GM08714 (cell line): ENCODE data around the gene FMNL1.

ENCODE experiments used
- H3K4me3 ChIP-seq: fragments of 200-500 bp; sonication (Bioruptor generic); 2 replicates; pipeline ENCODE4 v1.5.1; 2014; ENCODE audit warnings: mild to moderate bottlenecking, low read length, inconsistent platforms
- ZNF274 ChIP-seq: IDR thresholded peaks from 2 replicates; pipeline ENCODE4 v1.6.1; 2012; ENCODE audit warnings: mild to moderate bottlenecking, low read depth, low read length

The FMNL1 gene

GRCh38 chr17:45221081-45222013 lies at the start of gene FMNL1:
Gene FMNL1 (plus strand): TSS chr17:45221885. CDS start chr17:45222125, 240 bp downstream.
- no peak for TF ChIP-seq ZNF274
- peak within 1 kb of the TSS; percentile 76 for H3K4me3 ChIP-seq

GRCh38 chr17:45172232-45172540 lies 49.5 kb upstream of the FMNL1 start:
- no peak for TF ChIP-seq ZNF274
- no peak overlapping the region for H3K4me3 ChIP-seq

- peak overlapping the region; percentile 0; the same call in 1 of the 2 replicates for H3K4me3 ChIP-seq
These were observed 49.0 kb upstream of the FMNL1 start for GRCh38 chr17:45172541-45173286.

GRCh38 chr17:45175759-45176115 lies 45.9 kb upstream of the FMNL1 start:
- H3K4me3 ChIP-seq: no peak overlapping the region
- no peak for TF ChIP-seq ZNF274

More at GRCh38 chr17:45172541-45173286, 49.0 kb upstream of the FMNL1 start:
- no peak for TF ChIP-seq ZNF274

GRCh38 chr17:45177563-45177962 lies 44.1 kb upstream of the FMNL1 start:
- H3K4me3 ChIP-seq: no peak overlapping the region
- no peak for TF ChIP-seq ZNF274

- H3K4me3 ChIP-seq: no peak overlapping the region
- no peak for TF ChIP-seq ZNF274
These were observed 37.5 kb upstream of the FMNL1 start for GRCh38 chr17:45184144-45184543.

- no peak for TF ChIP-seq ZNF274
- H3K4me3 ChIP-seq: no peak overlapping the region
These were observed 34.8 kb upstream of the FMNL1 start for GRCh38 chr17:45186801-45187354.

GRCh38 chr17:45189009-45189408 lies 32.7 kb upstream of the FMNL1 start:
- TF ChIP-seq ZNF274: no peak

GRCh38 chr17:45190503-45191255 lies 31.0 kb upstream of the FMNL1 start:
- no peak overlapping the region for H3K4me3 ChIP-seq
- no peak for TF ChIP-seq ZNF274

More at GRCh38 chr17:45189009-45189408, 32.7 kb upstream of the FMNL1 start:
- no peak overlapping the region for H3K4me3 ChIP-seq

GRCh38 chr17:45195424-45195823 lies 26.3 kb upstream of the FMNL1 start:
- no peak overlapping the region for H3K4me3 ChIP-seq
- no peak for TF ChIP-seq ZNF274

GRCh38 chr17:45197108-45197507 lies 24.6 kb upstream of the FMNL1 start:
- no peak for TF ChIP-seq ZNF274
- H3K4me3 ChIP-seq: no peak overlapping the region

GRCh38 chr17:45197555-45198334 lies 23.9 kb upstream of the FMNL1 start:
- TF ChIP-seq ZNF274: no peak
- no peak overlapping the region for H3K4me3 ChIP-seq

- no peak for TF ChIP-seq ZNF274
- no peak overlapping the region for H3K4me3 ChIP-seq
These were observed 21.0 kb upstream of the FMNL1 start for GRCh38 chr17:45200701-45201100.
